GM12875 (cell line): ENCODE results near the gene CEP85.

Experiments used
- H3K4me3 ChIP-seq: one replicate; pipeline ENCODE4 v1.5.1; 2011; ENCODE audit warnings: low read depth, low read length, control low read depth
- CTCF ChIP-seq: IDR thresholded peaks from 2 replicates; pipeline ENCODE4 v1.5.1; 2011; ENCODE audit warnings: low read depth, mild to moderate bottlenecking, control low read depth, inconsistent platforms, low read length, moderate library complexity, borderline replicate concordance; ENCODE audit not compliant: insufficient read depth

The CEP85 gene

GRCh38 chr1:26285366-26286063, 51.5 kb downstream of the CEP85 start:
- TF ChIP-seq CTCF = peak; percentile 75
- H3K4me3 ChIP-seq = no peak overlapping the region

- H3K4me3 ChIP-seq = no peak overlapping the region
- no peak for TF ChIP-seq CTCF
Measured at GRCh38 chr1:26286064-26286416, 52.0 kb downstream of the CEP85 start.

- TF ChIP-seq CTCF = 0 out of 2 replicates have a peak, but pooled peaks have one; percentile 5
- no peak overlapping the region for H3K4me3 ChIP-seq
Measured at GRCh38 chr1:26287033-26287711, 53.2 kb downstream of the CEP85 start.

- H3K4me3 ChIP-seq = no peak overlapping the region
Measured at GRCh38 chr1:26287811-26288210, 53.8 kb downstream of the CEP85 start.

GRCh38 chr1:26288311-26288941, 54.4 kb downstream of the CEP85 start:
- TF ChIP-seq CTCF = no peak
- H3K4me3 ChIP-seq = no peak overlapping the region

More at GRCh38 chr1:26287811-26288210, 53.8 kb downstream of the CEP85 start:
- TF ChIP-seq CTCF = no peak

- TF ChIP-seq CTCF = no peak
- no peak overlapping the region for H3K4me3 ChIP-seq
Measured at GRCh38 chr1:26289158-26290059, 55.4 kb downstream of the CEP85 start.
